Astrocyte of the spinal cord (primary cell): ENCODE results near the gene CECR2.

Source experiments
- DNase-seq: peaks from one replicate; pipeline ENCODE4 v3.0.0; 2011; ENCODE audit warnings: low read depth, low spot score
- H3K4me3 ChIP-seq: 2 replicates; pipeline ENCODE4 v1.5.1; 2011; ENCODE audit warnings: low read depth, mild to moderate bottlenecking, low read length, moderate library complexity
- in situ Hi-C: cut with HindIII; loops from 2 replicates; pipeline ENCODE4 v1.10.0; 2017; ENCODE audit warnings: low sequenced_read_pairs
- TF ChIP-seq, protein P1 (sequence below): IDR thresholded peaks from 2 replicates; pipeline ENCODE4 v1.5.1; 2012; ENCODE audit warnings: low read depth, mild to moderate bottlenecking, low read length, inconsistent platforms

The CECR2 gene

DNA sequence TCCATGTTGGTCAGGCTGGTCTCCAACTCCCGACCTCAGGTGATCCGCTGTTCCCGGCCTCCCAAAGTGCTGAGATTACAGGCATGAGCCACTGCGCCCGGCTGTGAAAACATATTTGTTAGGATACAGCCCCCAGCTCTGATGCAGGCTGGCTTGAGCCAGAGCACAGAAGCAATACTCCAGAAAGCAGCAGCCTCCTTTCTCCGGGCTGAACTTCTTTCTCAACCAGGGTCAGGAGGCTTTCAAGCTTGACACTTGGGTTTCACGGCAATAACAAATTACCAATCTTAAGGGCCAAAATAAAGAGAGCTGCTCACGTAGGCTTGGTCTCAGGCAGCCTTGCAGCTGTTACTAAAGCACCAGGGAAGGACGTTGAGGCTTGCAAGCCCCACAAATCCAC lies 10.8 kb upstream of the CECR2 start:
- TF ChIP-seq, protein P1, sequence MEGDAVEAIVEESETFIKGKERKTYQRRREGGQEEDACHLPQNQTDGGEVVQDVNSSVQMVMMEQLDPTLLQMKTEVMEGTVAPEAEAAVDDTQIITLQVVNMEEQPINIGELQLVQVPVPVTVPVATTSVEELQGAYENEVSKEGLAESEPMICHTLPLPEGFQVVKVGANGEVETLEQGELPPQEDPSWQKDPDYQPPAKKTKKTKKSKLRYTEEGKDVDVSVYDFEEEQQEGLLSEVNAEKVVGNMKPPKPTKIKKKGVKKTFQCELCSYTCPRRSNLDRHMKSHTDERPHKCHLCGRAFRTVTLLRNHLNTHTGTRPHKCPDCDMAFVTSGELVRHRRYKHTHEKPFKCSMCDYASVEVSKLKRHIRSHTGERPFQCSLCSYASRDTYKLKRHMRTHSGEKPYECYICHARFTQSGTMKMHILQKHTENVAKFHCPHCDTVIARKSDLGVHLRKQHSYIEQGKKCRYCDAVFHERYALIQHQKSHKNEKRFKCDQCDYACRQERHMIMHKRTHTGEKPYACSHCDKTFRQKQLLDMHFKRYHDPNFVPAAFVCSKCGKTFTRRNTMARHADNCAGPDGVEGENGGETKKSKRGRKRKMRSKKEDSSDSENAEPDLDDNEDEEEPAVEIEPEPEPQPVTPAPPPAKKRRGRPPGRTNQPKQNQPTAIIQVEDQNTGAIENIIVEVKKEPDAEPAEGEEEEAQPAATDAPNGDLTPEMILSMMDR, result no peak
- no peak for DNase-seq
- in situ Hi-C loops, result no loop called here
- H3K4me3 ChIP-seq, result no peak overlapping the region

DNA sequence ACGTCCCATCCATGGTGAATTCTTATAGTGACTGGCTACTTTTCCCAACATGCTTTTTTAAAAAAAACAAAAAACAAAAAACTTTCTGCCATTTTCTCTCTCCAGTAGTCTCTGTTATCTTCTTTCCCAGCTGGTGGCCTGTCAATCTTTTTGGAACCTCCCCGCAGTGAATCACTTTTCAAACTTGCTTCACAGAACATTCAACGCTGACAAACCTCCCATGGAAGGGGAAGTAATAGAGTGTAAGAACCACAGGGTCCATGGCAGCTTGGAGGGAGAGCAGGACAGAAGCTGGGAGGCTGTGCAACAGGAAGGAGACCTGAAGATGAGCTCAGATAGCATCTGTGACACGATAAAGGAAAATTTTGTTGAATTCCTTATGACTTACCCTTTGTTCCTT lies 9.8 kb upstream of the CECR2 start:
- TF ChIP-seq, protein P1, result no peak
- no peak overlapping the region for H3K4me3 ChIP-seq
- no peak for DNase-seq
- in situ Hi-C loops, result no loop called here

DNA sequence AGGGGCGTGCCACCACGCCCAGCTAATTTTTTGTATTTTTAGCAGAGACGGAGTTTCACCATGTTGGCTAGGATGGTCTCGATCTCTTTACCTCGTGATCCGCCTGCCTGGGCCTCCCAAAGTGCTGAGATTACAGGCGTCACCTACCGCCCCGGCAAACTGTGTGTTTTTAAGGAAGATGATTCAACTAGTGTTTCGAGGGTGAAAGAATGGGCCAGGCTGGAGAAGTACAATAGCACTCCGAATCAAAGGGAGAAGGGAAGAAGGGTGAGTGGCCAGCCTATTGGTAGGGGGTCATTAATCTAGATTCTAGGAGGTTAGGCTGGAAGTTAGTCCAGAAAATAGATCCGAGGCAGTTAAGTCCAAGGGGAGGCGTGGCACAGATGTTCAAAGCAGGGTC lies 2.9 kb upstream of the CECR2 start:
- no peak overlapping the region for H3K4me3 ChIP-seq
- DNase-seq, result no peak
- in situ Hi-C loops, result no loop called here
- TF ChIP-seq, protein P1, result no peak

DNA sequence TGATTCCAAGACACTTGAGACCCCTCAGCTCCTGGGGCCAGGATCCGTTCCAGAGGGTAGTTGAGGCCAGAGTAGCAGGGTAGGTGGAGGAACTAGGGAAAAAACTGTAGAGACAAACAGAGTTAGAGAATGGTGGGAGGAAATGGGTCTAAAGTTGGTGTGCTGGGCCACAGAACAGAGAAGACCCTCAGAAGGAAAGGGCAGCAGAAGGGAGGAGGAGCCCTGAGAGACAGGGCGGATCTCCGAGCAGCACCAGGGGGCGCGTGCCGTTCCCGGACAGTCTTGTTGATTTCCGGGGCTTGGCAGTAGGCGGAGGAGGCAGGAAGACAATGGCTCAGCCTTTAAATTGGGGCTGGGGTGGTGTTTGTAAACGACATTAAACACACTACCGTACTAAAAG lies 2.4 kb upstream of the CECR2 start:
- DNase-seq, result no peak
- in situ Hi-C loops, result no loop called here
- no peak overlapping the region for H3K4me3 ChIP-seq
- TF ChIP-seq, protein P1, result peak; percentile 11

DNA sequence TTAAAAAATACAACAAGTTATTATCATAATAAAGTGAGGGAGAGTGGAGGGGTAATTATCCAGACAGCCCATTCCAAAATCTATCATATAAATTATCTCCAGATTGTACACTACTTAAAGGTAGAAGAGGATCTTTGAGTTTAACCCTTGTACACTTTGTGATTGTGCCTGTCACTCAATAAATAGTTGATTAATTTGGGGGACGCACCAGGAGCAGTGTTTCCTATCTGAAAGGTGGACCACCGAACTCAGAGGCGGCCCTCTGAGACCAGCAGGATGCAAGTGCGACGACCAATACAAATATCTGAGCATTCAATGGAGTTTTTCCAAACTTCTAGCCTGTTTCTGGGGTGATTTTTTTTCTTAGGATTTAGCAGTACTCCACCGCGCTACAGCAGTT lies 1.1 kb upstream of the CECR2 start:
- in situ Hi-C loops, result no loop called here
- DNase-seq, result no peak
- TF ChIP-seq, protein P1, result no peak
- no peak overlapping the region for H3K4me3 ChIP-seq

DNA sequence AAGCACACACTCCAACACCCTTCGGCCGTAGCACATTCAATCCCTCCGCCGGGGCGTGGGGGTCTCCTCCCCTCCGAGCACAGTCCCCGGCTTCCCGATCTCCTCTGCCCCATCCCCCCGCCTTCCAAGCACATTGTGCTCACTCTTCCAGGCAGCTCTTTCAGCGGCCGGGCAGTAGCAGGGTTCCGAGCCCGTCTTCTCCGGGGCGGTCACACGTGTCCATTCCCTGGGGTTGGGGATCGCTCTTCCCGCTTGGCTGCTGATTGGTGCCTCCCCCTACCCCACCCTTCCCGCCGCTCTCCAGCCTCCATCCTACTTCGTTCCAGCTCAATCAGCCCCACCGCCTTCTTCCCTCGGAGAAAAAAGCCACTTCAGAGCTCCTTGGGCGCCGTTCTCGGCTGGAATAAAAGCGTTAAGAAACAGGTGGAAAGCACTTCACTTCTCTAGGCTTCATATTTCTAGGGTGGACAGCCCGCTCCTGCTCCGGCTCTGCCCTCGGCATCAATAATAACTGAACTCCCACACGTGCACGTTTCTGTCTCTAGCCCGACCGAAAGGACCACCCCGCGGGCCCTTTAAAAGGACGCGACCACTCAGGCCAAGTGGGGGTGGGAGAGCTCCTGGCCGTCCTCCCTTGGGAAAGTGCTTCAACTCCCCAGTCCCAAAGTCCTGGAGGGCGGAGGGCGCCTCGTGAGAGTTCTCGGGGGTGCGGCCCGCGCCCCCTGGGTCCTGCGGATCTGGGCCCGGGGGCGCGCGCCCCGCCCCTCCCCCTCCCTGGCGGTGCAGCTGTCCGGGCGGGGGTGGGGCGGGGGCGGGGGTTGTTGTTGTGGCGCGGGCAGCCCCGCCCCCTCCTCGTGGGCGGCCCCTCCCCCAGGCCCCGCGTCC lies 464 bp upstream of the CECR2 start:
- in situ Hi-C loops, result no loop called here
- TF ChIP-seq, protein P1, result no peak
- DNase-seq, result peak; percentile 20
- peak overlapping the region; percentile 18 for H3K4me3 ChIP-seq
